Lower lobe of right lung (tissue), 2 donors: ENCODE data around the gene TRIM41. TPM values are rescaled to one million over a fixed set of nuclear protein-coding genes. Genes with fewer than 3 reads are reported as not detected.

Experiments used
- ATAC-seq, 2 donors: fragments of 200-7000 bp; cut with Tn5 transposase; one replicate each; pipeline ENCODE4 v1.9.1; 2020 to 2022; ENCODE audit warnings: mild to moderate bottlenecking in 2 of 2, moderate library complexity in 2 of 2
- DNase-seq: peaks from one replicate; pipeline ENCODE4 v3.0.0-alpha.2; 2020
- H3K27ac ChIP-seq: fragments of 200-600 bp; one replicate; pipeline ENCODE4 v1.8.0; 2022
- H3K27me3 ChIP-seq: fragments of 200-600 bp; one replicate; pipeline ENCODE4 v1.8.0; 2022; ENCODE audit warnings: low read depth
- H3K36me3 ChIP-seq: fragments of 200-600 bp; one replicate; pipeline ENCODE4 v1.8.0; 2022; ENCODE audit warnings: mild to moderate bottlenecking
- H3K4me1 ChIP-seq: fragments of 200-600 bp; one replicate; pipeline ENCODE4 v1.8.0; 2022
- H3K4me3 ChIP-seq: fragments of 200-600 bp; one replicate; pipeline ENCODE4 v1.8.0; 2022; ENCODE audit warnings: mild to moderate bottlenecking
- H3K9me3 ChIP-seq: fragments of 200-600 bp; one replicate; pipeline ENCODE4 v1.8.0; 2022
- CTCF ChIP-seq: fragments of 200-600 bp; IDR thresholded peaks from one replicate; pipeline ENCODE4 v1.8.0; 2022; ENCODE audit warnings: antibody characterized with exemption, mild to moderate bottlenecking
- intact Hi-C: fragments of 100-400 bp; cut with DNase I; formaldehyde crosslinking; loops from one replicate; pipeline ENCODE4 v1.11.0; 2022
- total RNA-seq: library from RNA; stranded (reverse); fragmentation: NEBNext Ultra II Directional; extraction: Animal tissue kit (Norgen Biotek cat#: 25700); gene quantifications from one replicate; pipeline ENCODE4 v1.2.1, GENCODE V29; 2021
- donor health status: DM: no; HTN: yes; CAD: no; lungs with severe emphysema.

Gene TRIM41
- total RNA-seq, 1 donor from 2014 or later = 29.1 TPM

GRCh38 chr5:181235323-181235688 lies 12.2 kb downstream of the TRIM41 start:
- Histone ChIP-seq H3K9me3 (no peaks in the 10 kb centered on the region), H3K4me1 (no peaks in the 10 kb centered on the region), H3K4me3 (no peak overlapping the region), H3K27ac (no peak overlapping the region), H3K27me3 (no peaks in the 10 kb centered on the region), H3K36me3 (peaks cover 99% of the 10 kb centered on the region)
- DNase-seq = no peak
- no peak for TF ChIP-seq CTCF
- intact Hi-C loops = no loop called here
- no peak for ATAC-seq

- DNase-seq = no peak
These were observed 12.7 kb downstream of the TRIM41 start for GRCh38 chr5:181235689-181236366.

GRCh38 chr5:181236471-181236870 lies 13.4 kb downstream of the TRIM41 start:
- peaks cover 4% of the 10 kb centered on the region for H3K4me1 ChIP-seq
- no peak overlapping the region for H3K4me3 ChIP-seq
- no peaks in the 10 kb centered on the region for H3K9me3 ChIP-seq
- intact Hi-C loops = no loop called here
- no peak overlapping the region for H3K27ac ChIP-seq
- no peak for TF ChIP-seq CTCF
- H3K36me3 ChIP-seq = peaks cover 100% of the 10 kb centered on the region
- ATAC-seq (no peak), DNase-seq (no peak)
- no peaks in the 10 kb centered on the region for H3K27me3 ChIP-seq

More at GRCh38 chr5:181235689-181236366, 12.7 kb downstream of the TRIM41 start:
- TF ChIP-seq CTCF = no peak
- Histone ChIP-seq H3K36me3 (peaks cover 100% of the 10 kb centered on the region), H3K27ac (no peak overlapping the region), H3K9me3 (no peaks in the 10 kb centered on the region), H3K4me1 (no peaks in the 10 kb centered on the region), H3K27me3 (no peaks in the 10 kb centered on the region), H3K4me3 (no peak overlapping the region)
- intact Hi-C loops = no loop called here
- ATAC-seq = no peak

- no peak for TF ChIP-seq CTCF
- H3K9me3 ChIP-seq = no peaks in the 10 kb centered on the region
- peaks cover 100% of the 10 kb centered on the region for H3K36me3 ChIP-seq
- no peak overlapping the region for H3K4me3 ChIP-seq
- intact Hi-C loops = no loop called here
- no peak overlapping the region for H3K27ac ChIP-seq
- no peak for ATAC-seq
- H3K27me3 ChIP-seq = no peaks in the 10 kb centered on the region
- H3K4me1 ChIP-seq = peaks cover 11% of the 10 kb centered on the region
- DNase-seq = no peak
These were observed 14.0 kb downstream of the TRIM41 start for GRCh38 chr5:181236954-181237641.

GRCh38 chr5:181237729-181238385 lies 14.8 kb downstream of the TRIM41 start:
- ATAC-seq (no peak), DNase-seq (no peak)
- peaks cover 17% of the 10 kb centered on the region for H3K4me1 ChIP-seq
- no peak overlapping the region for H3K4me3 ChIP-seq
- no peaks in the 10 kb centered on the region for H3K27me3 ChIP-seq
- no peaks in the 10 kb centered on the region for H3K9me3 ChIP-seq
- H3K27ac ChIP-seq = no peak overlapping the region
- TF ChIP-seq CTCF = no peak
- H3K36me3 ChIP-seq = peaks cover 95% of the 10 kb centered on the region
- intact Hi-C loops = no loop called here
